Astrocyte of the hippocampus (primary cell): ENCODE measurements around the gene AFAP1L1.

Experiments used
- DNase-seq: peaks from one replicate; pipeline ENCODE4 v3.0.0; 2011; ENCODE audit warnings: low read depth, low spot score

The AFAP1L1 gene

GRCh38 chr5:149271716-149272563 is at the start of gene AFAP1L1:
AFAP1L1 (plus strand) TSS chr5:149271859; CDS start chr5:149271969, 110 bp downstream.
- DNase-seq: peak; percentile 61

GRCh38 chr5:149223081-149223848 is 48.4 kb upstream of the AFAP1L1 start:
- DNase-seq: no peak

- no peak for DNase-seq
Observed at GRCh38 chr5:149224282-149224681, 47.4 kb upstream of the AFAP1L1 start.

GRCh38 chr5:149227168-149227826 is 44.4 kb upstream of the AFAP1L1 start:
- peak; percentile 35 for DNase-seq

GRCh38 chr5:149228618-149229297 is 42.9 kb upstream of the AFAP1L1 start:
- DNase-seq: peak; percentile 79

- no peak for DNase-seq
Observed at GRCh38 chr5:149229298-149229937, 42.2 kb upstream of the AFAP1L1 start.

GRCh38 chr5:149235841-149236240 is 35.8 kb upstream of the AFAP1L1 start:
- DNase-seq: no peak

GRCh38 chr5:149237662-149238061 is 34.0 kb upstream of the AFAP1L1 start:
- DNase-seq: no peak

- DNase-seq: no peak
Observed at GRCh38 chr5:149238540-149238939, 33.1 kb upstream of the AFAP1L1 start.

GRCh38 chr5:149239917-149240316 is 31.7 kb upstream of the AFAP1L1 start:
- DNase-seq: no peak

GRCh38 chr5:149240354-149240998 is 31.2 kb upstream of the AFAP1L1 start:
- DNase-seq: no peak

GRCh38 chr5:149242339-149242738 is 29.3 kb upstream of the AFAP1L1 start:
- DNase-seq: no peak

- no peak for DNase-seq
Observed at GRCh38 chr5:149246906-149247305, 24.8 kb upstream of the AFAP1L1 start.

GRCh38 chr5:149247726-149248125 is 23.9 kb upstream of the AFAP1L1 start:
- no peak for DNase-seq

- DNase-seq: no peak
Observed at GRCh38 chr5:149251546-149251945, 20.1 kb upstream of the AFAP1L1 start.

GRCh38 chr5:149254506-149254905 is 17.2 kb upstream of the AFAP1L1 start:
- peak; percentile 64 for DNase-seq

- DNase-seq: peak; percentile 41
Observed at GRCh38 chr5:149256451-149256850, 15.2 kb upstream of the AFAP1L1 start.

GRCh38 chr5:149257131-149257530 is 14.5 kb upstream of the AFAP1L1 start:
- no peak for DNase-seq

GRCh38 chr5:149257889-149258705 is 13.6 kb upstream of the AFAP1L1 start:
- peak; percentile 58 for DNase-seq

GRCh38 chr5:149260761-149261160 is 10.9 kb upstream of the AFAP1L1 start:
- DNase-seq: no peak
